GM12801 (cell line): ENCODE data around the gene HP1BP3.

Experiments used
- TF ChIP-seq, protein P1 (sequence below): IDR thresholded peaks from one replicate; pipeline ENCODE4 v1.5.1; 2011; ENCODE audit warnings: control low read depth; ENCODE audit not compliant: insufficient read length; ENCODE audit errors: extremely low read depth

The HP1BP3 gene

DNA sequence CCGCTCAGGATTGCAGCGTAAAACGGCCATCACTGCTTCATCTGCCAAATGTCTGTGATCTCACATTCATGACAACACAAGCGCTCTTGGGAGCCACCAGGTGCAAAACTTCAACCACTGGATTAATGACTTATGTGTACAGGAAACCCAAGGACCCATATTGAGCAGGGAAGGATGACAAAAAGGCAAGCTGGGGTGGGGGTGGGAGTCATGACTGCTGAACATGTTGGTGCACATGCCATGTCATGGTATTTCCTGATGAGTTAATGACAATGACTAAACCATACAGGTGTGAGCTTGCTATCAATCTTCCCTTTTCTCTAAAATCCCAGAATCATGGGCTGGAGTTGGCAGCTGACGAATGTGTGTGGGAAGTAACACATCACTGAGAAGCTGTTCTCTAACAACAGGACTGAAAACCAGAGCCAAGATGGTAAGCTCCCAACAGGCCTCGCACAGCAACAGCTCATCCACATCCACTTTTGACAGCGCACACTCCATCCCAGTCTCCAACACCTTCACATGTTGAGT lies 51.5 kb downstream of the HP1BP3 start:
- TF ChIP-seq, protein P1, sequence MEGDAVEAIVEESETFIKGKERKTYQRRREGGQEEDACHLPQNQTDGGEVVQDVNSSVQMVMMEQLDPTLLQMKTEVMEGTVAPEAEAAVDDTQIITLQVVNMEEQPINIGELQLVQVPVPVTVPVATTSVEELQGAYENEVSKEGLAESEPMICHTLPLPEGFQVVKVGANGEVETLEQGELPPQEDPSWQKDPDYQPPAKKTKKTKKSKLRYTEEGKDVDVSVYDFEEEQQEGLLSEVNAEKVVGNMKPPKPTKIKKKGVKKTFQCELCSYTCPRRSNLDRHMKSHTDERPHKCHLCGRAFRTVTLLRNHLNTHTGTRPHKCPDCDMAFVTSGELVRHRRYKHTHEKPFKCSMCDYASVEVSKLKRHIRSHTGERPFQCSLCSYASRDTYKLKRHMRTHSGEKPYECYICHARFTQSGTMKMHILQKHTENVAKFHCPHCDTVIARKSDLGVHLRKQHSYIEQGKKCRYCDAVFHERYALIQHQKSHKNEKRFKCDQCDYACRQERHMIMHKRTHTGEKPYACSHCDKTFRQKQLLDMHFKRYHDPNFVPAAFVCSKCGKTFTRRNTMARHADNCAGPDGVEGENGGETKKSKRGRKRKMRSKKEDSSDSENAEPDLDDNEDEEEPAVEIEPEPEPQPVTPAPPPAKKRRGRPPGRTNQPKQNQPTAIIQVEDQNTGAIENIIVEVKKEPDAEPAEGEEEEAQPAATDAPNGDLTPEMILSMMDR, result no peak

DNA sequence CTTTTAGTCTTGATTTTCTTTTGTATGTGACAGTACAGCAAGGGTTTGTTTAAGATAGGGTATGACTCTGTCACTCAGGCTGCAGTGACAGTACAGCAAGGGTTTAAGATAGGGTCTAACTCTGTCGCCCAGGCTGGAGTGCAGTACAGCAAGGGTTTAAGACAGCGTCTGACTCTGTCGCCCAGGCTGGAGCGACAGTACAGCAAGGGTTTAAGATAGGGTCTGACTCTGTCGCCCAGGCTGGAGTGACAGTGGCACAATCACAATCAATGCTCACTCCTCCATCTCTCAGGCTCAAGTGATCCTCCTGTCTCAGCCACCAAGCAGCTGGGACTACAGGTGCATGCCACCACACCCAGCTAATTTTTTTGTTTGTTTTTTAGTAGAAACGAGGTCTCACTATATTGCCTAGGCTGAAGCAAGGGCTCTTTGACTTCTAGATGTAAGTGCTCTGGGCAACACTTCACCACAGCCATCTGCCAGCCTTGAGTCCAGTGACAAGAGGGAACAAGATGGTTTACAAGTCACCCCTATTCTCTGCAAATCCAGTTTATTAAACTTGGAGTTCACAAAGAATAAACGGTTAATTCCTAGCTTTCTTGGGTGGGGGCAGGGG lies 53.6 kb downstream of the HP1BP3 start:
- TF ChIP-seq, protein P1, result no peak

DNA sequence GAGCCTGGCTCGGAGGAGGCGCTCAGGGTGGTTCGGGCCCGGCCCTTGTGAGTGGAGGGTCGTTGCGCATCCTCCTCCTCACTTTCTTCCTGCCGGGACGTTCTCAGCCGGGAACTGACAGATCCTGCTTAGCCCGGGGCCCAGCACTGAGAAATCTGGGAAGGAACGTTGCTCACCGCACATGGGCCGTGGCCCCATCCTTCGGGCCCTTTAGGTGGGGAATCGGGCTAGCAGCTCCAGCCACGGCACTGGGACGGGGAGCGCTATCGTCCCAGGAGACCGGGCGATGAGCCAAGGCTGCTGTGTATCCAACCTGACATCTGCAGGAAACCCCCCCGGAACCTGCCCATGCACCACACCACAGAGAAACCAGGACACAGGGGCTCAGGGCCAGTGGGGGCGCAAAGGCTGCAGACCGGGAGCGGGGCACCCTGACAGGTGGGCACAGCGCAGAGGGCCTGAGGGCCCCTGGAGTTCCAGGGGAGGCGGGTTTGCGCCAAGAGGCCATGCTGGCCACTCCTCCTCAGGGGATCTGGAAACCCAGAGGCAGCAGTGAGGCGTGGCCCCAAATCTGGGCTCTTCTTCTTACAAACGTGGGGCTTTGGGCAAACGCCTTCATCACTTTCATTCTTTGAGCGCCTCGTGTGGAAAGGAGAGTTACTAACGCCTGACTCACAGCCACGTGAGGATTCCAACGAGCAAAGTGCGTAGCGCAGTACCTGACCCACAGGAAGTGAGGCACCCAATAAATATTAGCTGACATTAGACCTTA lies 54.3 kb downstream of the HP1BP3 start, which contains the start of gene SH2D5:
Gene SH2D5 (minus strand): TSS at position 116 of the 772 bp plus-strand sequence. CDS start 4,659 bp downstream, outside the sequence.
- TF ChIP-seq, protein P1, result no peak

DNA sequence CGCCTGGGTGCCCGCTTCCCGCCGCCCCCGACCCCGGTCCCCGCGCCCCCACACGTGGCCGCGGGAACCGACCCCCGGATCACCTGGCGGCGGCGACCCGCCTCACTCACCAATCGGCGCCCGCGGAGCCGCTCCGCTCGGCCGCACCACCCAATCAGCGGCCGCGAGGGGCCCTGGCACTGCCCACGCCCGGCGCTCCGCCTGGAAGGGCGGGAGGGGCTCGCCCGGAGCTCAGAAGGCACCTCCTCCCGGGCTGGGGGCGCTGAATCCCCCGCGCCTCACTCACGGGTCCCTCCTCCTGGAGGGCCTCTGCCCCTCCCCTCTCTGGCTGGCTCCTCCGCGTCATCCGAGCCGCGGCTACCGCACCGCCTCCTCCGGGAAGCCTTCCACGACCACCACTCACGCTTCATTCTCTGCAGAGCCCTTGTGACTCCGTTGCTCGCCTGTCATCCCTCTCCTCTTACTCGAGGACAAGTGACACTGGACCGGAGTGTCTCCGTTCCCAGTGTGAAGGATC lies 55.0 kb downstream of the HP1BP3 start:
- TF ChIP-seq, protein P1, result no peak

DNA sequence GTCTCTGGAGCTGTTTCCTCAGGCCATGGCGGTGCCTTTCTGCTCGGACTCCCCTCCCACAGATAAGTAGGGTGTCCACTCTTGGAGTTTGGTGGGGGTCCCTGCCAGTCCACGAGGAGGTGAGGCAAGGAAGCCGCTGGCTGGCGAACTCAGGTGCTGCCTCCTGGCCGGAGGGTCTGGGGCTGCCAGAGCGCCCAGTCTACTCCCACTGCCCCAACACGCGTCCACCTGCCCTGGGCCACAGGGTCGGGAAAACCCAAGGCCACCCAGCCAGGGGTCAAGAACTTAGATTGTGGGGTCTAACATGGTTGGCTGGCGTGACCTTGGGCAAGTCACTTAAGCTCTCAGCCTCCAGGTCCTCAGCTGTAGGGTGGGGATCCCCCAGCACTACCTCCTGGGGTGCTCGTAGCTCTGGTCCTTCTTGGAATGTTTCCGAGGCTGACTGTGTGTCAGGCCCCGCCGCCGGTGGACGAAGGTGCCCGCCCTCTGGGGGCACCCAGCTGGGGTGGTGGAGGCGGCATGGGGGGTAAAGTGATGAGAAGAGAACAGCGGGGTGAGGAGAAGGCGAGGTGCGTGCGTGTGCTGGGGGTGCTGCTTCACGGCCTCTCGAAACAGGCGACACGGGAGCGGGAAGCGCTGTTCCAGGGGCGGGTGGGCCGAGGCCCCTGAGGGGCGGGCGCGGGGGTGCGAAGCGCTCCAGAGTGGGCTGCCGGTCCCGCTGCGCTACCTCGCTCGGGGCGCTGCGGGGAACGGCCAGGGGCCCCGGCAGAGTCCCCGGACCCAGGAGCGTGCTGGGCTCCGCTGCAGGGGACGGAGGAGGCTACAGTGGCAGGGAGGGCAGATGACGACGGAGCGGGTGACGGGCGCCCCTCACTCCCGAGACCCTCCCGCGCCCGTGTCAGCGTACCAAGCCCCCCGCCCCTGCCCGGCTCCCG lies 55.8 kb downstream of the HP1BP3 start:
- TF ChIP-seq, protein P1, result no peak

DNA sequence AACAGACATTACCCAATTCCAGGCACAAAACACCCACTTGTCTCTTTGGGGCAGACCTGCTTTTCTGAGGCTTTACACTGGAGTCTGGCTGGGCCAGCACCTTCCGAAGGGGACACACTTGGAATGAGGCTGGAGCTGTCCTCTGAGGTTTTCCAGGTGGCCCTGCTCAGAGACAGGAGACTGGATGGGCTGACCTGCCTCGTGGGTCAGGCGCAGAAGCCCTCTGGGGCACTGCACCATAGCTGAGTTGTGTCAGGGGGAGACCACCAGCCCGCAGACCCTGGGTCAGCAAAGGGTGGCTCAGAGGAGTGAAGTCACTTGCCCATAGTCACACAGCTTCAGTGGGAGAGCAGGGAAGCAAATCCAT lies 56.4 kb downstream of the HP1BP3 start:
- TF ChIP-seq, protein P1, result no peak
